Uterus (tissue), 2 donors: ENCODE data around the gene SLC29A1.

Experiments
- CTCF ChIP-seq, 4 experiments: fragments of 200-600 bp in 2 of 4; fragments of 450-650 bp in 2 of 4; sonication (generic) in 2 of 4; IDR thresholded peaks; one replicate each; pipeline ENCODE4 v1.5.1; 2016 to 2019; ENCODE audit warnings: antibody characterized with exemption in 4 of 4, mild to moderate bottlenecking in 2 of 4, moderate library complexity in 1 of 4
- POLR2A ChIP-seq, 2 donors: fragments of 450-650 bp; IDR thresholded peaks; one replicate each; pipeline ENCODE4 v1.6.1; 2016; ENCODE audit warnings: antibody characterized with exemption in 2 of 2, mild to moderate bottlenecking in 1 of 2, moderate library complexity in 1 of 2

- TF ChIP-seq CTCF (IDR thresholded peaks at IDR 0.05): no peak
- TF ChIP-seq POLR2A (IDR thresholded peaks at IDR 0.05): no peak
Observed at GRCh38 chr6:44228433-44228832, 5.0 kb downstream of the SLC29A1 start.
